ENCODE results near the gene TXLNG.

TXLNG gene

GRCh38 chrX:16743604-16744325, 42.5 kb upstream of the TXLNG start:
- ChIA-PET CTCF (interaction anchor here (0.6 kb wide), 1 partner anchor 15 kb away, joined by 4 read pairs; no protein-coding TSS in a partner anchor), POLR2A (interaction anchor here (0.6 to 1.2 kb wide), 3 partner anchors 25 to 124 kb away, joined by 3 to 5 read pairs (median 3); partner anchors contain the start of gene SYAP1)
- no peak overlapping the region for H3K4me3 ChIP-seq (ENCODE audit: low read depth, low read length)
- H3K36me3 ChIP-seq (ENCODE audit: control insufficient read depth in 2 of 2, insufficient read depth in 1 of 2, low read length in 2 of 2) = peaks cover 76 to 84% of the 10 kb centered on the region in 2 experiments
- H3K9me3 ChIP-seq (ENCODE audit: control insufficient read depth, insufficient read depth, low read depth, low read length) = no peaks in the 10 kb centered on the region
- no peak overlapping the region for H3K27ac ChIP-seq (ENCODE audit: extremely low read depth, low read depth, low read length)
- H3K4me1 ChIP-seq (ENCODE audit: control insufficient read depth, insufficient read depth, low read length) = no peaks in the 10 kb centered on the region
- no peak for TF ChIP-seq SETDB1 (IDR thresholded peaks at IDR 0.05; ENCODE audit: insufficient read length, low read length)
- no peak for TF ChIP-seq ZNF843 (tag by site-specific recombination; IDR thresholded peaks at IDR 0.05)
- no peak for TF ChIP-seq ZNF660 (tag by site-specific recombination; IDR thresholded peaks at IDR 0.05)
- TF ChIP-seq ZNF433 (tag by site-specific recombination; IDR thresholded peaks at IDR 0.05; ENCODE audit: low read depth) = no peak
- TF ChIP-seq ZNF146 (tag by site-specific recombination; IDR thresholded peaks at IDR 0.05) = no peak
- TF ChIP-seq ZNF555 (tag by site-specific recombination; conservative IDR thresholded peaks at IDR 0.05) = no peak
- no peak for TF ChIP-seq PATZ1 (tag by site-specific recombination; IDR thresholded peaks at IDR 0.05)
- no peak for TF ChIP-seq PRDM4 (tag by site-specific recombination; IDR thresholded peaks at IDR 0.05)
- no peak for TF ChIP-seq ZNF19 (tag by site-specific recombination; IDR thresholded peaks at IDR 0.05; ENCODE audit: low read depth)
- TF ChIP-seq ZNF132 (tag by site-specific recombination; IDR thresholded peaks at IDR 0.05; ENCODE audit: borderline replicate concordance) = no peak
- TF ChIP-seq ZNF354C (tag by site-specific recombination; IDR thresholded peaks at IDR 0.05; ENCODE audit: borderline replicate concordance, low read depth) = no peak
- TF ChIP-seq ZBTB44 (tag by site-specific recombination; IDR thresholded peaks at IDR 0.05) = no peak
- TF ChIP-seq MZF1 (tag by site-specific recombination; IDR thresholded peaks at IDR 0.05; ENCODE audit: borderline replicate concordance) = no peak
- no peak for TF ChIP-seq RBAK (tag by site-specific recombination; IDR thresholded peaks at IDR 0.05)
- no peak for TF ChIP-seq ZNF549 (tag by site-specific recombination; IDR thresholded peaks at IDR 0.05)
- no peak for TF ChIP-seq TSHZ1 (tag by site-specific recombination; IDR thresholded peaks at IDR 0.05; ENCODE audit: borderline replicate concordance)
- no peak for TF ChIP-seq ZNF704 (tag by site-specific recombination; IDR thresholded peaks at IDR 0.05)
- no peak for TF ChIP-seq ZNF169 (tag by site-specific recombination; IDR thresholded peaks at IDR 0.05)
